GM18907 (cell line): ENCODE measurements around the gene LAG3.

Source experiments
- ATAC-seq: cut with Tn5 transposase; IDR thresholded peaks from one replicate; pipeline ENCODE4 v1.9.1; 2021; ENCODE audit warnings: mild to moderate bottlenecking, moderate library complexity; ENCODE audit not compliant: unreplicated experiment

The LAG3 gene

GRCh38 chr12:6787309-6787708, 15.0 kb downstream of the LAG3 start:
- ATAC-seq: no peak

GRCh38 chr12:6788972-6789924, 16.9 kb downstream of the LAG3 start, which contains the start of gene CD4:
Gene CD4, plus strand, starts transcription at chr12:6789528. Its CDS starts 10,611 bp downstream, at chr12:6800139.
- ATAC-seq: no peak

- ATAC-seq: no peak
These were observed 18.3 kb downstream of the LAG3 start for GRCh38 chr12:6790496-6791150.

GRCh38 chr12:6791931-6792520, 19.7 kb downstream of the LAG3 start:
- ATAC-seq: no peak

GRCh38 chr12:6792522-6793201, 20.3 kb downstream of the LAG3 start:
- no peak for ATAC-seq

- ATAC-seq: no peak
These were observed 22.8 kb downstream of the LAG3 start for GRCh38 chr12:6795088-6795487.

GRCh38 chr12:6796576-6796975, 24.3 kb downstream of the LAG3 start:
- no peak for ATAC-seq

GRCh38 chr12:6799147-6799546, 26.8 kb downstream of the LAG3 start:
- ATAC-seq: no peak

GRCh38 chr12:6807170-6807569, 34.9 kb downstream of the LAG3 start:
- no peak for ATAC-seq

- no peak for ATAC-seq
These were observed 36.7 kb downstream of the LAG3 start for GRCh38 chr12:6809056-6809455.

GRCh38 chr12:6810758-6811157, 38.4 kb downstream of the LAG3 start:
- ATAC-seq: no peak

- ATAC-seq: no peak
These were observed 41.0 kb downstream of the LAG3 start for GRCh38 chr12:6813363-6813762.

- ATAC-seq: no peak
These were observed 44.3 kb downstream of the LAG3 start for GRCh38 chr12:6816598-6816997.

- no peak for ATAC-seq
These were observed 44.8 kb downstream of the LAG3 start for GRCh38 chr12:6817098-6817497.

GRCh38 chr12:6817662-6818157, 45.4 kb downstream of the LAG3 start:
- ATAC-seq: no peak

GRCh38 chr12:6818222-6818621, 45.9 kb downstream of the LAG3 start:
- no peak for ATAC-seq

GRCh38 chr12:6818645-6819044, 46.3 kb downstream of the LAG3 start:
- ATAC-seq: no peak

GRCh38 chr12:6819106-6820030, 47.0 kb downstream of the LAG3 start:
- ATAC-seq: no peak

- no peak for ATAC-seq
These were observed 47.8 kb downstream of the LAG3 start for GRCh38 chr12:6820166-6820565.
